Mononuclear cell (primary cell): ENCODE data around the gene SNTG2. TPM values are rescaled to one million over a fixed set of nuclear protein-coding genes. Genes with fewer than 3 reads are reported as not detected.

Source experiments
- H3K27me3 ChIP-seq: 2 replicates; pipeline ENCODE4 v1.6.0; 2011; ENCODE audit warnings: low read length, control low read depth; ENCODE audit not compliant: insufficient read depth
- H3K4me1 ChIP-seq: 2 replicates; pipeline ENCODE4 v1.5.1; 2011; ENCODE audit warnings: mild to moderate bottlenecking, low read length, control low read depth; ENCODE audit not compliant: insufficient read depth
- H3K4me3 ChIP-seq: 2 replicates; pipeline ENCODE4 v1.5.1; 2011; ENCODE audit warnings: mild to moderate bottlenecking, low read length, moderate library complexity
- H3K9me3 ChIP-seq: 2 replicates; pipeline ENCODE4 v1.5.1; 2011; ENCODE audit warnings: low read depth, mild to moderate bottlenecking, control low read depth, low read length
- total RNA-seq: library from RNA; depleted of rRNA; stranded (reverse); fragments of >200 nt; gene quantifications from one replicate; pipeline ENCODE4 v1.2.3, GENCODE V29; 2012

SNTG2 gene
- total RNA-seq, 1 donor, result 1.5 TPM

- Histone ChIP-seq H3K9me3 (no peaks in the 10 kb centered on the region), H3K4me3 (no peak overlapping the region), H3K27me3 (no peaks in the 10 kb centered on the region), H3K4me1 (no peaks in the 10 kb centered on the region)
Measured at GRCh38 chr2:938181-939005, 12.3 kb upstream of the SNTG2 start.

- Histone ChIP-seq H3K4me1 (no peaks in the 10 kb centered on the region), H3K9me3 (no peaks in the 10 kb centered on the region), H3K27me3 (peaks cover 3% of the 10 kb centered on the region), H3K4me3 (no peak overlapping the region)
Measured at GRCh38 chr2:939936-940601, 10.6 kb upstream of the SNTG2 start.

DNA sequence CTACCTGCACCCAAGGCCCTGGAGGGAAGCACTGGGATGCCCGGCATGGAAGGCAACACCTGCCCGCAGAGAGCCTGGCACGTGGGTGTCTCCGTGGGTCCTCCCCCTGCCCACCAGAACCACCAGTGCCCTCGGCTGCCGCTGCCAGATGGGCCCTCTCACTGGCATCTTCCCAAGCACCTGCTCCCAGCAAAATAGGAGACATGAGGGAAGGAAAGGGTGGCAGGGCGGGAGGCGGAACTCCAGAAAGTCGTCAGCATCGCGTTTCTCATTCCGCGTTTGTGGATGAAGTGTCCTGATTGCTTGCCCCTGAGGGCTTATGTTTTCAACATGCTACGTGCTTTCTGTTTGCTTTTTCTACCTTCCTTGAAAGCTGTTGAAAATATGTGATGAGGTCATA is 8.8 kb upstream of the SNTG2 start:
- Histone ChIP-seq H3K9me3 (no peaks in the 10 kb centered on the region), H3K4me1 (no peaks in the 10 kb centered on the region), H3K27me3 (peaks cover 3% of the 10 kb centered on the region), H3K4me3 (no peak overlapping the region)

DNA sequence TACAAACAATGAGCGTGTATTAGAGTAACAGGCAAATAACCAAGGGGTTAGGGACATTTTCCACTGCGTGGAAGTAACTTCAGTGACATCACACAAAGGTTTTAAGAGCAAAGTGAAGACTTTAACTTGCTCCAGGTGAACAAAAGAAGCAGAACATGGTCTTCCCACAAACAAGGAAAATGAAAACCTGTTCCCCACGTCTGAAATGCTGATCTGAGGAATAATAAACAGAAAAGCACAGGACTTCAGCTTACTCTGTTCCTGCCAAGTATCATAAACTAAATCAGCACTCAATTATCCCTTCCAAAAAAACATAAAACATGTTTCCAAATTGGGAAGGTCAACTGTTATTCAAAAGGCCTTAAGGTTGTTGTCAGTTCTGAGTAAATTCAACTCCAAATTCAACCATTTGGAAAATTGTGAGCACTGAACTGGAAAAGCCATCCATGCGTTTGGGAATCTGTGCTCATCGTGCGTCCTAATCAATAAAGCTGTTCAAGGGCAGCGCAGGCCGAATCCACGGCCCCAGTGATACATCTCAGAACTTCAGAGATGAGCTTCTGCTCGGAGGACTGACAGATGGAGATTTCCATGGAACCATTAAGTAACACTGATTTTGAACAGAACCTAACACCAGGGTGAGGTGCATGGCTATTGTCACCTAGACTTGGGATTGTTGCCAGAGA is 7.7 kb upstream of the SNTG2 start:
- Histone ChIP-seq H3K4me3 (no peak overlapping the region), H3K9me3 (no peaks in the 10 kb centered on the region), H3K4me1 (no peaks in the 10 kb centered on the region), H3K27me3 (peaks cover 8% of the 10 kb centered on the region)

- H3K9me3 ChIP-seq, result no peaks in the 10 kb centered on the region
- H3K4me3 ChIP-seq, result no peak overlapping the region
- H3K4me1 ChIP-seq, result no peaks in the 10 kb centered on the region
- H3K27me3 ChIP-seq, result peaks cover 11% of the 10 kb centered on the region
Measured at GRCh38 chr2:943461-943797, 7.2 kb upstream of the SNTG2 start.

DNA sequence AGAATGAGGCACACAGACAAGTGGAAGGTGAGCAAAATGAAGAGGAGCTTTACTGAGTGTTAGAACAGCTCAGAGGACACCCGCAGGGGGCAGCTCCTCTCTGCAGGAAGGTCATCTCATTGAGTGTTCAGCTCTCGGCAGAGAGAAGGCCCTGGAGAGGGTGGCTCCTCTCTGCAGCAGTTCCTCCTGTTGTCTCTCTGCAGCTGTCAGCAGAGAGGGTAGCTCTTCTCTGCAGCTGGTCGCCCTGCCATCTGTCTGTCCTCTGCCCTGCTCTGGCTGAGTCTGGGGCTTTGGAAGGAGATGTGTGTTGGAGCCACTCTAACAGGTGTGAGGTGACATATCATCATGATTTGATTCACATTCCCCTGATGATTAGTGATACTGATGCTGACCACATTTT is 6.8 kb upstream of the SNTG2 start:
- H3K4me1 ChIP-seq, result no peaks in the 10 kb centered on the region
- H3K9me3 ChIP-seq, result no peaks in the 10 kb centered on the region
- H3K4me3 ChIP-seq, result no peak overlapping the region
- H3K27me3 ChIP-seq, result peaks cover 15% of the 10 kb centered on the region

DNA sequence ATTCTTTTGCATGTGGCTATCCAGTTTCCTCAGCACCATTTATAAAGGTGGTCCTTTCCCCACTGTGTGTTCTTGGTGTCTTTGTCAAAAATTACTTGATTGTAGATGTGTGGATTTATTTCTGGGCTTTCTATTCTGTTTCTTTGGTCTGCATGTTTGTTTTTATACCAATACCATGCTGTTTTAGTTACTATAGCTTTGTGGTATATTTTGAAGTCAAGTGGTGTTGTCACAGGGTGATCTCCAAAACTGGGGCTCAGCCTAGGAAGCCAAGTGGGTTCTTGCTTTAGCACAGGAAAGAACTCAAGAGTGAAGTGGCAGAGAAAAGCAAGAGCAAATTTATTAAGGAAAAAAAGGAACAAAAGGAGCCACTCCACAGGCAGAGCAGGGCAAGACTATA is 6.0 kb upstream of the SNTG2 start:
- Histone ChIP-seq H3K27me3 (peaks cover 23% of the 10 kb centered on the region), H3K4me3 (no peak overlapping the region), H3K9me3 (no peaks in the 10 kb centered on the region), H3K4me1 (no peaks in the 10 kb centered on the region)

- no peaks in the 10 kb centered on the region for H3K4me1 ChIP-seq
- H3K27me3 ChIP-seq, result peaks cover 27% of the 10 kb centered on the region
- no peak overlapping the region for H3K4me3 ChIP-seq
- no peaks in the 10 kb centered on the region for H3K9me3 ChIP-seq
Measured at GRCh38 chr2:945104-945503, 5.5 kb upstream of the SNTG2 start.

- no peak overlapping the region for H3K4me3 ChIP-seq
Measured at GRCh38 chr2:946073-946948, 4.3 kb upstream of the SNTG2 start.

DNA sequence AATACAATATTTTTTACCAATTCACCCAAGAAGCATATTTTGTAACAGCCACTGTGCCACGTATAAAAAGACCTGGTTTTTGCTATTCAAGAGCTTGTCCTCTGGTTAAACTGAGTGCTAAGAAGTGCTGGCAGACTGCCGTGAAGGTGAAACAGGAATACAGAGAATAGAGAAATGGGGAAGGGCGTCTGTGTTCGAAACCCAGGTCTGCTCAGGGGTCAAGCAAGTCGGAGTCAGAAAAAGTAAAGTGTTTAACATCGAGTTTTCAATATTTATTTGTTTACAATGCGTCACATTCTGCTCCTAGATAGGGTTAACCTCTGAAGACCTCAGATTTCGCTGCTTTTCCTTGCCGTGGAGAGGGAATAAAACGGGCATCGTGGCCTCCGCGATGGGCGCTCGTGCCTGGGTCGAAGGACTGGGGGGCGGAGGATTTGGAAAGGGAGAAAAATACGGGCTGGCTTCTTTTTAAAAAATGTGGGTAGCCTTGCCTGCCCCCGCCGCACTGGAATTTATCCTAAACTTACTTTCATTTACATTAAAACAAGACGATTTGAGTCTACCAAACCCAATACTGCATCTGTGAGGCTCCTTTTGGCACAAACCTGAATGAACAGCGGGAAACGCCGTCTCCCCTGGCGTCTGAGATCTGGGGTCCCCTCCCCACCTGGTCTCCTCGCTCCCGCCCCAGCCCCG is 1.1 kb upstream of the SNTG2 start:
- H3K4me3 ChIP-seq, result no peak overlapping the region
- H3K9me3 ChIP-seq, result no peaks in the 10 kb centered on the region
- H3K4me1 ChIP-seq, result no peaks in the 10 kb centered on the region
- peaks cover 53% of the 10 kb centered on the region for H3K27me3 ChIP-seq

More at GRCh38 chr2:946073-946948, 4.3 kb upstream of the SNTG2 start:
- no peaks in the 10 kb centered on the region for H3K4me1 ChIP-seq
- H3K9me3 ChIP-seq, result no peaks in the 10 kb centered on the region
- peaks cover 30% of the 10 kb centered on the region for H3K27me3 ChIP-seq

DNA sequence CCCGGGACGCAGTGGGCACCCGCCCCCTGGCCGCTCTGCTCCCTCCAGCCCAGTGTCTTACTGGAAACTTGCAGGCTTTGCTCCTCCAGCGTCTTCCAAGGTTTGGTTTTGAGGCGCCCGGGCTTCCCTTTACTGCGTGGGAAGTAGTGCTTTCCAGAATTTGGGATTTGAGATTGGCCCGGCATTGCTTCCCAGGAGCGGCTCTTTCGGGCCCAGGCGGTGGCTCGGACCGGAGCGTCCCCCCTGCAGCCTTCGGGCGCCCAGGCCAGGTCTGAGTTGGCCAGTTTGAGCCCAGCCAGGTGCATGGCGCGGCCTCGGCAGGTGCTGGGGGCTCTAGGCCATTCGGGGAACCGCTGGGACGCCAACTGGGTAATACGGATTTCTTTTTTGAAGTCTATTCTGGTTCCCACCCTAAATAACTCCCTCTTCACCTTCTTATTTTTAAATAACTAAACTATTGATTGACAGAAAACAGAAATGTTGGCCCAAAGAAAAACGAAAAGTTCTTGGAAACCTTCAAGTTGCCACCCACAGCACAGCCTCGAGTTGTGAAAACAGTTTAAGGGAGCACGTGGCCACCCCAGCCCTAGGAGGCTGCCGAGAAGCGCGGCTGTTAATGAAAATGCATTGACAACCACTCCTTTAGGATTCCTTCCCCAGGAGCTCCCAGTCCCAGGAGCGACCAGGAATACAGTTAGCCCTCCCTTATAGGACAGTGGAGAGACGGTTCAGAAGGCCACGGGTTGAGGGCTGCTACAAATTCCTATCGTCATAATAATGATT is 766 bp downstream of the SNTG2 start:
- H3K4me1 ChIP-seq, result no peaks in the 10 kb centered on the region
- H3K27me3 ChIP-seq, result peaks cover 51% of the 10 kb centered on the region
- no peak overlapping the region for H3K4me3 ChIP-seq
- H3K9me3 ChIP-seq, result no peaks in the 10 kb centered on the region

GRCh38 chr2:953408-953807 is 2.8 kb downstream of the SNTG2 start:
- H3K9me3 ChIP-seq, result no peaks in the 10 kb centered on the region
- H3K4me1 ChIP-seq, result no peaks in the 10 kb centered on the region
- H3K4me3 ChIP-seq, result no peak overlapping the region

DNA sequence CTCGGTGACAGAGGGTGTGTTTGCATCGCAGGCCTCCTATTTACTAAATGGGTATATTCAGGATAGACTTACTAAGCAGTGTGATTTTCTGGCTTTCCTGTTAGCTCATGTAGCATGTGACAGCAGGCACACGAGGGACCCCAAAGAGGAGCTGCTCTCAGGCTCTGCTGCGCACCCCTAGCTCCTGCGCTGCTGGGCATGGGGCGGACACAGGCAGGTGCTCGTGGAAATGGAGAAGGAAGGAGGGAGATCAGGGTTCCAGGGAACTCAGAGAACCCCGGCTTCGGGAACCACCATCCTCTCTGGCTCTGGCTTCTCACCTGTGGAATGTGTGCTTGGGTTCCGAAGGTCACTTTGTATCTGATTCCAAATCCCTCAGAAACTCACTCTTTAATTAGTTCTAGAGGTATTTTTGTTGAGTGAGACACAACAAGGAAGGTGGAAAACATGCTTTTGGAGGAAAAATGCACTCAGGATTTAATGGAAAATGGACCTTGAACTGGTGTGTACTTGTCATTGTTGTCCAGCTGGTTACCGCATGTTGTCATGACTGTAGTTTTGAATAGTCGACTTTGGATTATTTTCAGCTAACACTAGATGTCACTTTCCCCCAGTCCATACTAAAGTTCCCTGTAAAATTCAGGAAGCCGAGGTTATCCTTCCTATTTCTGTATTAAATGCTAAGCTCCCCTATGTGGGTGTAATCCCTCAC is 3.5 kb downstream of the SNTG2 start:
- H3K9me3 ChIP-seq, result no peaks in the 10 kb centered on the region
- H3K4me3 ChIP-seq, result no peak overlapping the region
- peaks cover 36% of the 10 kb centered on the region for H3K27me3 ChIP-seq
- H3K4me1 ChIP-seq, result no peaks in the 10 kb centered on the region

More at GRCh38 chr2:953408-953807, 2.8 kb downstream of the SNTG2 start:
- H3K27me3 ChIP-seq, result peaks cover 42% of the 10 kb centered on the region
